ENCODE measurements around the gene KY. TPM values are rescaled to one million over a fixed set of nuclear protein-coding genes. Genes with fewer than 3 reads are reported as not detected.

KY gene
- total RNA-seq, 1 experiment from 2014 or later = not detected

DNA sequence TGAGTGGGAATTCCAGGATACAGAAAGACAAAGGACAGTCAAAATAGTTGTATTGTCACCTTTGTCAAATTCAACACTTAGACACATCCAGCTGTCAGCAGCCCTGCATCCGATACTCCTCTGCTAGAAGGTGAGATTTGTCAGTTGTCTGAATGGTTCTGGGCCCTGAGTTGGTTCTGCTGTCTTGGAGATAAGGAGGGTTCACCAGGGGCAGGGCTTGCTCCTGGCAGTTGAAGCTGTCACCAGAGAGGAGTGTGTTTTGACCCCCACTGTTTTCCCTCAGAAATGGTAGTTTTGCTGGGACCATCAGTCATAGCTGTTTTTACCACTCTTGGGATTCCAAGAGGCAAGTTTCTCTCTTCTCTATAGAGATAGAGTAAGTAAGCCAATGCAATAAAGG, 3.2 kb upstream of the KY start:
- intact Hi-C loops (cut with micrococcal nuclease; ENCODE audit: unreplicated experiment) (no loop called here), in situ Hi-C loops (cut with HindIII; ENCODE audit: low pct_unique_long_range_greater_than_20kb, low sequenced_read_pairs) (no loop called here)
- CTCF ChIA-PET = no interaction called here
- TF ChIP-seq POLR2AphosphoS5 (IDR thresholded peaks at IDR 0.05; ENCODE audit: low read depth, low read length) = no peak
- no peak for TF ChIP-seq TCF7L2 (IDR thresholded peaks at IDR 0.05; ENCODE audit: low read depth, low read length)
- TF ChIP-seq, protein P1, sequence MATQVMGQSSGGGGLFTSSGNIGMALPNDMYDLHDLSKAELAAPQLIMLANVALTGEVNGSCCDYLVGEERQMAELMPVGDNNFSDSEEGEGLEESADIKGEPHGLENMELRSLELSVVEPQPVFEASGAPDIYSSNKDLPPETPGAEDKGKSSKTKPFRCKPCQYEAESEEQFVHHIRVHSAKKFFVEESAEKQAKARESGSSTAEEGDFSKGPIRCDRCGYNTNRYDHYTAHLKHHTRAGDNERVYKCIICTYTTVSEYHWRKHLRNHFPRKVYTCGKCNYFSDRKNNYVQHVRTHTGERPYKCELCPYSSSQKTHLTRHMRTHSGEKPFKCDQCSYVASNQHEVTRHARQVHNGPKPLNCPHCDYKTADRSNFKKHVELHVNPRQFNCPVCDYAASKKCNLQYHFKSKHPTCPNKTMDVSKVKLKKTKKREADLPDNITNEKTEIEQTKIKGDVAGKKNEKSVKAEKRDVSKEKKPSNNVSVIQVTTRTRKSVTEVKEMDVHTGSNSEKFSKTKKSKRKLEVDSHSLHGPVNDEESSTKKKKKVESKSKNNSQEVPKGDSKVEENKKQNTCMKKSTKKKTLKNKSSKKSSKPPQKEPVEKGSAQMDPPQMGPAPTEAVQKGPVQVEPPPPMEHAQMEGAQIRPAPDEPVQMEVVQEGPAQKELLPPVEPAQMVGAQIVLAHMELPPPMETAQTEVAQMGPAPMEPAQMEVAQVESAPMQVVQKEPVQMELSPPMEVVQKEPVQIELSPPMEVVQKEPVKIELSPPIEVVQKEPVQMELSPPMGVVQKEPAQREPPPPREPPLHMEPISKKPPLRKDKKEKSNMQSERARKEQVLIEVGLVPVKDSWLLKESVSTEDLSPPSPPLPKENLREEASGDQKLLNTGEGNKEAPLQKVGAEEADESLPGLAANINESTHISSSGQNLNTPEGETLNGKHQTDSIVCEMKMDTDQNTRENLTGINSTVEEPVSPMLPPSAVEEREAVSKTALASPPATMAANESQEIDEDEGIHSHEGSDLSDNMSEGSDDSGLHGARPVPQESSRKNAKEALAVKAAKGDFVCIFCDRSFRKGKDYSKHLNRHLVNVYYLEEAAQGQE (IDR thresholded peaks at IDR 0.05; ENCODE audit: insufficient read depth in 1 of 2, low read depth in 2 of 2, low read length in 1 of 2) = no peak
- no peak for TF ChIP-seq SIN3A (IDR thresholded peaks at IDR 0.05; ENCODE audit: borderline replicate concordance, insufficient read depth, low read depth, low read length)
- TF ChIP-seq, protein P2, sequence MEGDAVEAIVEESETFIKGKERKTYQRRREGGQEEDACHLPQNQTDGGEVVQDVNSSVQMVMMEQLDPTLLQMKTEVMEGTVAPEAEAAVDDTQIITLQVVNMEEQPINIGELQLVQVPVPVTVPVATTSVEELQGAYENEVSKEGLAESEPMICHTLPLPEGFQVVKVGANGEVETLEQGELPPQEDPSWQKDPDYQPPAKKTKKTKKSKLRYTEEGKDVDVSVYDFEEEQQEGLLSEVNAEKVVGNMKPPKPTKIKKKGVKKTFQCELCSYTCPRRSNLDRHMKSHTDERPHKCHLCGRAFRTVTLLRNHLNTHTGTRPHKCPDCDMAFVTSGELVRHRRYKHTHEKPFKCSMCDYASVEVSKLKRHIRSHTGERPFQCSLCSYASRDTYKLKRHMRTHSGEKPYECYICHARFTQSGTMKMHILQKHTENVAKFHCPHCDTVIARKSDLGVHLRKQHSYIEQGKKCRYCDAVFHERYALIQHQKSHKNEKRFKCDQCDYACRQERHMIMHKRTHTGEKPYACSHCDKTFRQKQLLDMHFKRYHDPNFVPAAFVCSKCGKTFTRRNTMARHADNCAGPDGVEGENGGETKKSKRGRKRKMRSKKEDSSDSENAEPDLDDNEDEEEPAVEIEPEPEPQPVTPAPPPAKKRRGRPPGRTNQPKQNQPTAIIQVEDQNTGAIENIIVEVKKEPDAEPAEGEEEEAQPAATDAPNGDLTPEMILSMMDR (IDR thresholded peaks at IDR 0.05) = no peak
- H3K4me3 ChIP-seq (ENCODE audit: low read depth in 2 of 2, low read length in 2 of 2) = no peak overlapping the region
- H3K27me3 ChIP-seq (ENCODE audit: control insufficient read depth, insufficient read depth, low read length) = peaks cover 21% of the 10 kb centered on the region
- BruUV-seq (replicated peaks) = no TSS peak
- no peaks in the 10 kb centered on the region for H3K36me3 ChIP-seq (ENCODE audit: control insufficient read depth, insufficient read depth, low read length)
- no peak overlapping the region for H3K27ac ChIP-seq (ENCODE audit: low read length)
- H3K9me3 ChIP-seq (ENCODE audit: control insufficient read depth, insufficient read depth, low read depth, low read length) = no peaks in the 10 kb centered on the region
- POLR2A ChIA-PET = no interaction called here
- peaks cover 9% of the 10 kb centered on the region for H3K4me1 ChIP-seq (ENCODE audit: control insufficient read depth, insufficient read depth, low read length)
- no peak for ATAC-seq
- DNase-seq (ENCODE audit: low read depth, low spot score) = no peak

DNA sequence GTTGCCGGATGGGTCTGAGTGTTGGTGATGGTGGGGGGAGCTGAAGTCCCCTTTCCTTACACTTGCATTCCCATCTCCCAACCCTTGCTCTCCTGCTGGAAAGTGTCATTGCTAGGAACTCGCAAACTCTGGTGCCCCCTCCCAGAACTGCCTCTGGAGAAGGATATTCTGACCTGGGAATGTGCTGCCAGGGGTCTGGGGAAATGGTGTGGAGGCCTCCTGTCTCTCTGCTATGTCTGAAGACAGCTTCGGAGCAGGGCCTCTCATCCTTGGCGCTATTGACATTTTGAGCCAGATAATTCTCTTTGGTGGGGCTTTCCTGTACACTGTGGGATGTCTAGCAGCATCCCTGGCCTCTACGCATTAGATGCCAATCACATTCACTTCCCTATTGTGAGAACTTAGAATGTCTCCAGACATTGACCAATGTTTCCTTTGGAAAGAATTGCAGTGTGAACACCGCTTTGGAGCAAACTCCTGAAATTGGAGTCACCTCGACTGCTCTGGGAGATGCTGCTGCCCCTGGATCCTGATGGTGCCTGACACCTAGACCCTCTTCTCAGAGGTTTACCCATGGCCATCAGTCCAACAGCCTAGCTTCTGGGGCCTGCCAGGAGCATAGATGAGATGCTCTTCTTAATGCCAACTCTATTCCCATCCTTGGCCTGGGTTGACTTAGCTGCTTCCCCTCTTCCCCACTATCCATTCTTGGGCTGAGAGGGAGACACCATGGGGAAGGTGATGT, 2.2 kb upstream of the KY start:
- intact Hi-C loops (cut with micrococcal nuclease; ENCODE audit: unreplicated experiment) = no loop called here
- H3K36me3 ChIP-seq (ENCODE audit: control insufficient read depth, insufficient read depth, low read length) = no peaks in the 10 kb centered on the region
- no peak overlapping the region for H3K27ac ChIP-seq (ENCODE audit: low read length)
- no TSS peak for BruUV-seq (replicated peaks)
- in situ Hi-C loops (cut with HindIII; ENCODE audit: low pct_unique_long_range_greater_than_20kb, low sequenced_read_pairs) = no loop called here
- TF ChIP-seq POLR2AphosphoS5 (IDR thresholded peaks at IDR 0.05; ENCODE audit: low read depth, low read length) (no peak), TCF7L2 (IDR thresholded peaks at IDR 0.05; ENCODE audit: low read depth, low read length) (no peak), SIN3A (IDR thresholded peaks at IDR 0.05; ENCODE audit: borderline replicate concordance, insufficient read depth, low read depth, low read length) (no peak)
- TF ChIP-seq, protein P2 (IDR thresholded peaks at IDR 0.05) = no peak
- TF ChIP-seq, protein P1 (IDR thresholded peaks at IDR 0.05; ENCODE audit: insufficient read depth in 1 of 2, low read depth in 2 of 2, low read length in 1 of 2) = no peak
- POLR2A ChIA-PET = no interaction called here
- ATAC-seq (no peak), DNase-seq (ENCODE audit: low read depth, low spot score) (no peak)
- H3K4me3 ChIP-seq (ENCODE audit: low read depth in 2 of 2, low read length in 2 of 2) = no peak overlapping the region
- H3K4me1 ChIP-seq (ENCODE audit: control insufficient read depth, insufficient read depth, low read length) = peaks cover 9% of the 10 kb centered on the region
- H3K9me3 ChIP-seq (ENCODE audit: control insufficient read depth, insufficient read depth, low read depth, low read length) = no peaks in the 10 kb centered on the region
- peaks cover 19% of the 10 kb centered on the region for H3K27me3 ChIP-seq (ENCODE audit: control insufficient read depth, insufficient read depth, low read length)
- CTCF ChIA-PET = no interaction called here

Measured in Panc1 (cell line).